GM21360 (cell line): ENCODE results near the gene PBX4.

ENCODE experiments used
- ATAC-seq: cut with Tn5 transposase; IDR thresholded peaks from one replicate; pipeline ENCODE4 v1.9.1; 2021; ENCODE audit warnings: mild to moderate bottlenecking, moderate library complexity; ENCODE audit not compliant: unreplicated experiment

The PBX4 gene

DNA sequence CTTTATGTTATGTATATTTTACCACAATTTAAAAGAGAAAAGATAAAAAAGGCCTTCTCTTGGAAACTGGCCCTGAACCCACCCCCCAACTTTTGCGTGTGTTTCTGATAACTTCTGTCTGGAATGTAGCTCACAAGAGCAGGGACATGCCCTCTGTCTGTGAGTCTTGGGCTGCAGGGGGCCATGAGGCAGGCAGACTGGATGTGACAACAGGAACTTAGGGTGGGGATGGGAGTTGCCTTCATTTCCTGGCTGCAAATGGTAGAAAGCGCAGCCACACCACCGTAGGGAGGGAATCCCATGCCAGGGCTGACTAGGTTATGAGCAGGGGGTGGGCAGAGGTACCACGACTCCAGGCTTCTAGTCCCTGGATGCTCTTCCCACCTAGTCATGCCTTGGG, 58.6 kb downstream of the PBX4 start:
- no peak for ATAC-seq

DNA sequence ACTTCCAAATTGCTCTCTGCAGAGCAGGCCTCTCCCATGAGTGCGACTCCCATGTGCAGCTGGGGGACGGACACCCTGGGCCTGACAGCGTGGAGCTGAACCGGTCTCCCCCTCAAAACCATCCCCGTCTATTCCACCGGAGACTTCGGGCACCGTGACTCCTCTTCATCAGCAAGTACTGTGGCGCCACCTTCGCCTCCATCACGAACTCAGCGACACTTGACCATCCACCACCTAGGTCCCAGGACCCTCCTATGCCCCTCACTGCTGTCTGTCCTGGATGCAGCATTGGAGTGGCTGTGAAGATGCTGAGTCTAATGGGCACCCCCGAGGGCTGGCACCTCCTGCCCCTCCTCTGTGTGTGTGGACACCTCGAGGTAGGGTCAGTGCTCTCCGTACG, 59.9 kb downstream of the PBX4 start:
- ATAC-seq = no peak

DNA sequence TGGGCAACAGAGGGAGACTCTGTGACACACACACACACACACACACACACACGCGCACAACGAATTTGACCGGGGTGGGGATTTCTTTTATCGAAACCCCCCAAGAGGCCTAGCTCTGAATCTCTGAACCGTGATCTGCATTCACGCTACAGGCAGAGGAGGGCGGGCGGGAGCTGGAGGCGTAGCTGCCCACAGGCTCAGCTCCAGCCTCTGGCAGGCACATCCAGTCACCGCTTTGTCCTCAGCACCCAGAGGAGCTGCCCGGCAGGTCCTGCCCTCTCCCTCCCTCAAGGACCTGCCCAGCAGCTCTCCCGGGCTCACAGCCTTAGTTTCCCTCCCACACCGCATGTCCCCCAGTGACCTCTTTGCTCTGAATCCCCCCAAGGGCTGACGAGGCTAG, 60.4 kb downstream of the PBX4 start:
- no peak for ATAC-seq

DNA sequence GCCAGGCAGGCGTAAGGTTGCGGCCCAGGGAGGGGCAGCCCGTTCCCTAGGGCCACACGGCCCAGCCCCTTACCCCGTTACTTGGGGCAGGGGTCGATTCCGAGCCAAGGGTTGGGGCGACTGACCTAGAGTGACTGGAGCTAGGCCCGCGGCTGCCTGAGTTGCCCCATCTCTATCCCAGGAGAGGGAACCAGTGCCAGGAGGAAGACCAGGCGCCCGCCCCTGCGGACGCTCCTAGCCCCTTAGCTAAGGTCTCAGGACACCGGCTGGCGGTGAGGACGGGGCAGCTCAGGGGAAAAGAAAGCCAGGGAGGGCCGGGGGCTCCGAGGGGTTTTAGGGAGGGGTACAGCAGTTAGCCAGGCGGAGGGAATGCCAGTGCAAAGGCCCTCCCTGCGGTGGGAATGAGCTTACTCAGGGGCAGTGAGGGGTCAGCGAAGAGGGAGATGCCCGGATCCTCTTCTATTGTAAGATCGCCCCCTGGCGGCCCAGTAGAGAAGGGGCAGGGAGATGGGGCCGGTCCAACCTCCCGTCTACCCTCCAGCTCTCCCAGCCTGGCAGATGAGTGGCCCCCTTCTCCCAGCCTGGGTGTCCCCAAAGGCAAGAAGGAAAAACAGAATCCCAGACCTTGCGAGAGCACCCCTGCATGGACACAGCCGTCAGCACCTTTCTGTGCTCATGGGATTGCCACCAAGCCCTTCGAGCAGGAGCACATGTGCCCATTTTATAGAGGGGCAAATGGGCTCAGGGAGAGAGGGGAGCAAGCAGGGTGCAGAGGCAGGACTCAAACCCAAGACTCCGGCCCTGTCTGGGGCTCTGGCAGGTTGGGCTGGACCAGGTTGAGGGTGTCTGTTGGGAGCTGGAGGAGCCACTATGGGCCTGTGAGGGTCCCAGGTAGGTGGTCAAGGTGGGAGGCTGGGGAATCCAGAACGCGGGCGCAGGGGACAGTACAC, 64.1 kb downstream of the PBX4 start:
- no peak for ATAC-seq

DNA sequence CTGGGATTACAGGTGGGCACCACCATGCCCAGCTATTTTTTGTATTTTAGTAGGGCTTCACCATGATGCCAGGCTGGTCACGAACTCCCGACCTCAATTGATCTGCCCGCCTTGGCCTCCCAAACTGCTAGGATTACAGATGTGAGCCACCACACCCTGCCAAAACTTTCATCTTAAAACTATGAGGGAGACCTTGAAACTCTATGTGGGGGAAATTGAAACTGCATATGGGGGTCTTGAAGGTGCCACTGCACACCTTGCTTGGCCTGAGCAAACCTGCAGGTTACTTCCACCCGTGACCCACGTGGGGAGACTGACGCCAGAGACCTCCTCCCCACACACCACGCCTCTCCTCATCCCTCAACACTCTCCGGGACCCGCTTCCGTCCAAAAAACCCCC, 64.8 kb downstream of the PBX4 start:
- no peak for ATAC-seq

DNA sequence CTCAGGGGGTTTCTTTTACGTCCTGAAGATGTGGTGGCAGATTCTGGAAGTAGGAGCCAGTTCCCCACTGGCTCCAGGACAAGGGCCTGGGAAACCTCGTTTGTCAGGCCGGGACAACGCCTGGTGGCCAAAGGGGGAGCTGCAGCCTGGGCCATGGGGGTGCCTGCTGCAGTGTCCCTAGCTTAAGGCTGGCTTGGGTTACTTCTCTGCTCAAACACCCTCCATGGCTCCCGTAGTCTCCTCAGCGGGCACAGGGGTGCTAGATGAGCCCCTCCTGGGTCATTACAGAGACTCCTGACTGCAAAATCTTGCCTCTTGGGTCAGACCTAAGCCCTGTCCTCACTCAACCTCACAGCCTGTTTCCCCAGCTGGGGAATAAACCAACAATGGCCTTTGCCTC, 65.7 kb downstream of the PBX4 start:
- ATAC-seq = no peak

DNA sequence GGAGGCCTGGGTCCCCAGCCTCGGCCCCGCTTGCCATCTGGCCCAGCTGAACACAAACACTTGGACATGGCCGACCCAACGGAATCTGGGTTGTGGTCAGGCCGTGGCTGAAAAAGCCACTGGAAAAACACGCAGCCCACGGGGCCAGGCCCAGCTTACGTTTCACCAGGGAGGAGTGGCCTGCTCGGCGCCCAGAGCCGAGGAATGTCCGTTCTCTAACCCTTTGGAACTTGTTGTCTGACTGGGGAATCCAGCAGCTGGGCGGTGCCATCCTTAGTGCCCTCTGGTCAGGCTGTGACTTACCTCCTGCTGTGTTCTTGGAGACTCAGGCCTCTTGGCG, 66.7 kb downstream of the PBX4 start:
- no peak for ATAC-seq

DNA sequence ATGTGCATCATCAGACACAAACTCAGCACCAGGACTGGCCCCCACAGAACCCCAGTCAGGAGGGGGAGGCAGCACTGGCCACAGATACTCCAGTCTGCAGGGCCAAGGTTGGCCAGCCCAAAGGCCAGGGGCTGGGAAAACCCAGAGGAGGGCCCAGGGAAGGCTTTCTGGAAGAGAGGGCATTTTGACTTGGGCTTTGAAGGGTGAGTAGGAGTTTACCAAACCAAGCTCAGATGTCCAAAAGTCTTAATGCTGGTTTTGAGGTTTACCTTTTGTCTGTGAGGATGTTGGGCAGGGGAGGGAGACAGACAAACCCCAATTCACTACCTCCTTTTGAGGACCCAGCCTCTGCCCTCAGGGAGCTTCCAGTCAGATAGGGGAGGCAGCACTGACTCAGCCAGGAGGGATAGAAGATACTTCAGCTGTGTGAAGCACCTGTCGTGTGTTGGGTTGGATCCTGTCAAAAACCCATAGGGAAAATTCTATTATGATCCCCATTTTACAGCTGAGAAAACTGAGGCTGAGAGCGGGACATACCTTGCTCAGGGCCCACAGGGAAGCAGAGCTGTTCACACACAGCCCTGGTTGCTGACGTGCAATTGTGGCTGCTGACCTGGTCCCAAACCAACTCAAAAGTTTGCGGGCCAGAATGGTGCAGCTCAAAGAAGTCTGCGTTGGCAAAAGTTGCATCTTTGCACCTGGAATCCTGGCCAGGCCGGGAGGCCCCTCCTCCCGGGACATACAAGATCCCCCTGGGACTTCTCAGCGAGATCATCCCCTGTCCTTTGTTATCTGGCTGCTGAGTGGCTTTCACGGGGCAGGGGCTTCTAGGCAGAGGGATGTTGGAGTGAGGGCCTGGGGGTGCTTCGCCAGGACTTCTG, 67.3 kb downstream of the PBX4 start:
- no peak for ATAC-seq

DNA sequence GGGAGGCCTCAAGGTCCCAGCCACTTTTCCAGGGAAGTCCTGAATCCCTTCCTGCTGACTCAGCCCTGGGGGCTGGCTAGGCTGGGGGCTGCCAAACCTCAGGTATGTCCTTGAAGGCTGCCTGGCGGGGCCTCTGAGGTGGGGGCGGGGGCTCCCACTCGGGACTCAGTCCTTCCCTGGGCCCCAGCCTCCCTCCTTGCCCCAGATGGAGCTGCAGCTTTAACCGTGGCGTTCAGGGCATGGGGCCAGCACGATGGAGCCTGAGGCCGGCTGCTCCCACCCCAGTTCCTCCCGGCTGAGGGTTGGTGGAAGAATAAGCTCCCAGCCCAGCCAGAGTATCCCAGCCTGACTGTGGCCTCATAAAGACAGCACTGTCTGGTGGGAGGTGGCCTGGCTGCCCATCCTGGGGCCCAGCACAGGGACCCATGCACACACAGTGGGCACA, 68.0 kb downstream of the PBX4 start:
- ATAC-seq = no peak

DNA sequence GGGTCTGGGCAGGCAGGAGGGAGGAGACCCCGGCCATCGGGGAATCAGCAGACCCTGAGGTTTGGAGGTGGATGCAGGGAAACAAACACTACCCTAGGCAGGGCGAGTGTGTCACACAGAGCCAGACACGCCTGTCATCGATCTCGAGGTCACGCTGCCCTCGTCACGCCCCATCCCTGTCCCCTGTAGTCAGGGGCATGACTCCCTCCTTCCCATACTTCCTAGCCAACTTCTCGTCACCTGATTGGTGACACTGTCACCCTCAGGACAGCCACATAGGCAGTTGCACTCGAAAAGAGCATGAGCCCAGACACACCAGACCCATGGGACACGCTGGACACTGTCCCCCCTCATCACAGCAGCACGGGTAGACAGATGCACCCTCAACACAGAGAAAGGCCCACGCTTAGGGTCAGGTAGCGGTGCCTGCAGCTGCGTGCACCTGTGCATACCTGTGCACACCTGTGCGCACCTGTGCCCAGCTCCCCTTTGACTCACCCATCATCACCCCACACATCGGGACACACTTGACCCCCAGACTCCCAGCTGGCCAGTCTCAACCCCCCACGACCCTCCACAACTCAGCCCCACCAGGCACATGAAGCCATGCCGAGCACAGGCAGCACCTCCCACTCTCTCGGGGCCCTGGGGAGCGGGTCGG, 68.6 kb downstream of the PBX4 start:
- no peak for ATAC-seq

DNA sequence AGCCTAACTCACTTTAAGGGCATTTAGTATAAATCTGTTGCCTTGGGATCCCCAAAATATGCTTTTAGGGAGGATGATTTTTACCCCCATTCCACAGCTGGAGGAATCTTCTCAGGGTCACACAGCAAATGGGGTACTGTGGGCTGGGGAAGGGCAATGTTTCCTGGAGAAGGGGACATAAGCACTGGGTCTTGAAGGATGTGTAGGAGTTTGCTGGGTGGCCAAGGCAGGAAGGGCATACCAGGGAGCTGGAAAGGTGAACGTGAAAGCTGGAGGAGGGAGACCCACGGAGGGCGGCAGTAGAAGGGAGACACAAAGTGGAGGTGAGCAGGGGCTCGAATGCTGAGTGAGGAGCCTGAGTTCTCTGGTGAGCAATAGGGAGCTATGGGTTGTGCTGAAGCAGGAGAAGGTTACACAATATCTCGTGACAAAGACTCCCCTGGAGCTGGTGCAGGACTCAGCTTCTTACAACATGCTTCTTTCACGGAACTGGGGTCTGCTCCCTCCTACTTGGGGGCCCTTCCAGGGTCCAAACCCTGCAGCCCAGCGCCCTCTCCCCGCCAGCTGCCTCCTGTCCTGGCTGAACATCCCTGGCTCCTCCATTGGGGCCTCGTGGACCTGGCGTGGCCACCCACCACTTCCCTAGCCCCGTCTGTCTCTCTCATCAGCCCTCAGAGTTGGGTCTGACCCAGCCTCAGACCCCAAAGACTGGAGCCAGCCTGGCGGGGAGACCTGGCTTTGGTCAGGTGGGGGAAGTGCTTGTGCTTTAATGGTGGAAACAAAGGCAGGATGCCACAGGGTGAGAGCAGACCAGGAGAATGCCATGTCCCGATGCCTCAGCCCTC, 69.3 kb downstream of the PBX4 start:
- ATAC-seq = no peak

DNA sequence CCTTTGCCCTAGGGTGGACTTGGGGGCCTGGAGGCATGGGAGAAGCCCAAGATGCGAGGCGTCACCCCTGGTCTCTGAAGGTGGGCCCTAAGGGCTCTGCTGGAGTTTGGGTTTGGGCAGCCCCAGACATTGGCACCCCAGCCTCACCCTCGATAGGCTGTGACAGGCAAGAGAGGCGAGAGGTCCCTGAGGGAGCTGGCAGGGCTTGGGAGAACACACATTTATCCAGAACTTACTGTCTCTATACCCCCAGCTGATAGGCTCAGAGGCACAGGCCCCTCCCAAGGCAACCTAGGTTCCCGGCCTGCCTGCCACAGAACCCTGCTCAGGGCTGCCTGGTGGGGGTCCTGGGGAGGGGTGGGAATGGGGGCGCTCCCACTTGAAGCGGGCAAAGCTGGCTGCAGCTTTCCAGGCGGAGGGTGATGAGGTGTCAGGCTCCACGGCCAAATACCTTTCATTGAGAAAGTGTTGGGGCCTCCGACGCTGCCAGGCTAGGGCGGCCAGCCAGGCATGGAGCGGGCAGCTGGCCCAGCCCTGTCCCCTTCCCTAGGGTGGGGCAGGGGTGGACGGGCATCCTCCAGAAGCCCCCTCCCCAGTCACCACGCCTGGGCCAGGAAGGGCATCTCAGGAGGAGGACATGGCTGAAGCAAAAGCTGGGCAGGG, 70.7 kb downstream of the PBX4 start:
- no peak for ATAC-seq

DNA sequence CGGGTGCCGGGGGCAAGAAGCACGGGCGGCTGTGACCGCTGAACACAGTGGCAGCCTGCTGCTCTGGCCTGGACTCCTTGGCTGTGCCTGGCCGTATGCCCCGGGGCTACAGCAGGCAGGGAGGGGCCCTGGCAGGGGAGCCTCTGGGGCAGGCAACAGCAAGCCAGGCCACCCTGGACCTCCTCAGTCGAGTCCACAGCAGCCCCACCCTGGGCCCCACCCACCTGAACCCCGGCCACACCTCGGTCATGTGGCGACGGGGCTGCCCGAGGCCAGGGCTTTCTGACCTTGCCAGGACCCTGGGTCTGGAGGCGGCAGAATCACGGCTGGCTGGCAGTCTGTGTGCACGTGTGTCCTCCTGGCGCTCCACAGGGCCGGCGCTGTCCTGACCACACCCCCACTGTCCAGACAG, 71.7 kb downstream of the PBX4 start:
- ATAC-seq = no peak

DNA sequence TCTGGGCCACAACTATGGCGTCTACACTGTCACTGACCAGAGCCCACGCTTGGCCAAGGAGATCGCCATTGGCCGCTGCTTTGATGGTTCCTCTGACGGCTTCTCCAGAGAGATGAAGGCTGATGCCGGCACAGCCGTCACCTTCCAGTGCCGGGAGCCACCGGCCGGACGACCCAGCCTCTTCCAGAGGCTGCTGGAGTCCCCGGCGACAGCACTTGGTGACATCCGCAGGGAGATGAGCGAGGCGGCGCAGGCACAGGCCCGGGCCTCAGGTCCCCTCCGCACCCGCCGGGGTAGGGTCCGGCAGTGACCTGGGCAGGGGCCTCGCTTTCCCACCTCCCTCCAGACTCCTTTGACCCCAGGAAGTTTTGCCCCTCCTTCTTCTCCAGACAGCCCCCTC, 72.8 kb downstream of the PBX4 start:
- no peak for ATAC-seq

DNA sequence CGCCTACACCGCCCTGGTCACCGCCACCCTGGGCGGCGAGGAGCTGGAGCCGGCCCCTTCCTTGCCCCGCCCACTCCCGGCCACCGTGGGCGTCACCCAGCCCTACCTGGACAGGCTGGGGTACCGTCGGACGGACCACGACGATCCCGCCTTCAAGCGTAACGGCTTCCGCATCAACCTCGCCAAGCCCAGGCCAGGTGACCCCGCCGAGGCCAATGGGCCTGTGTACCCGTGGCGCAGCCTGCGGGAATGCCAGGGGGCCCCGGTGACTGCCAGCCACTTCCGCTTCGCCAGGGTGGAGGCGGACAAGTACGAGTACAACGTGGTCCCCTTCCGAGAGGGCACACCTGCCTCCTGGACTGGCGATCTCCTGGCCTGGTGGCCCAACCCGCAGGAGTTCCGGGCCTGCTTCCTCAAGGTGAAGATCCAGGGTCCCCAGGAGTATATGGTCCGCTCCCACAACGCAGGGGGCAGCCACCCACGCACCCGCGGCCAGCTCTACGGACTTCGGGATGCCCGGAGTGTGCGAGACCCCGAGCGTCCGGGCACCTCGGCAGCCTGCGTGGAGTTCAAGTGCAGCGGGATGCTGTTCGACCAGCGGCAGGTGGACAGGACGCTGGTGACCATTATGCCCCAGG, 73.4 kb downstream of the PBX4 start:
- no peak for ATAC-seq

DNA sequence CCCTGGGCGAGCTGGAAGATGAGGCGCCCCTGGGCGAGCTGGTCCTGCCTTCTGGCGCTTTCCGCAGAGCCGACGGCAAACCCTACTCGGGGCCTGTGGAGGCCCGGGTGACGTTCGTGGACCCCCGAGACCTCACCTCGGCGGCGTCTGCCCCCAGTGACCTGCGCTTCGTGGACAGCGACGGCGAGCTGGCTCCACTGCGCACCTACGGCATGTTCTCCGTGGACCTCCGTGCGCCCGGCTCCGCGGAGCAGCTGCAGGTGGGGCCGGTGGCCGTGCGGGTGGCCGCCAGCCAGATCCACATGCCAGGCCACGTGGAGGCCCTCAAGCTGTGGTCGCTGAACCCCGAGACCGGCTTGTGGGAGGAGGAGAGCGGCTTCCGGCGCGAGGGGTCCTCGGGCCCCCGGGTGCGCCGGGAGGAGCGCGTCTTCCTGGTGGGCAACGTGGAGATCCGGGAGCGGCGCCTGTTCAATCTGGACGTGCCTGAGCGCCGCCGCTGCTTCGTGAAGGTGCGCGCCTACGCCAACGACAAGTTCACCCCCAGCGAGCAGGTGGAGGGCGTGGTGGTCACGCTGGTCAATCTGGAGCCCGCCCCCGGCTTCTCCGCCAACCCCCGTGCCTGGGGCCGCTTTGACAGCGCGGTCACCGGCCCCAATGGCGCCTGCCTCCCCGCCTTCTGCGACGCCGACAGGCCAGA, 74.1 kb downstream of the PBX4 start:
- ATAC-seq = no peak

DNA sequence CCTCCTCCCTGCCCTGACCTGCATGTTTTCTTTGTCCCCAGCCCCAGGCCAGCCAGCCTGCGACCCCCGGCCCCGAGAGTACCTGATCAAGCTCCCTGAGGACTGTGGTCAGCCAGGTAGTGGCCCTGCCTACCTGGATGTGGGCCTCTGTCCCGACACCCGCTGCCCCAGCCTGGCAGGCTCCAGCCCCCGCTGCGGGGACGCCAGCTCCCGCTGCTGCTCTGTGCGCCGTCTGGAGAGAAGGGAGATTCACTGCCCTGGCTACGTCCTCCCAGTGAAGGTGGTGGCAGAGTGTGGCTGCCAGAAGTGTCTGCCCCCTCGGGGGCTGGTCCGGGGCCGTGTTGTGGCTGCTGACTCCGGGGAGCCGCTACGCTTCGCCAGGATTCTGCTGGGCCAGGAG, 74.8 kb downstream of the PBX4 start:
- no peak for ATAC-seq

DNA sequence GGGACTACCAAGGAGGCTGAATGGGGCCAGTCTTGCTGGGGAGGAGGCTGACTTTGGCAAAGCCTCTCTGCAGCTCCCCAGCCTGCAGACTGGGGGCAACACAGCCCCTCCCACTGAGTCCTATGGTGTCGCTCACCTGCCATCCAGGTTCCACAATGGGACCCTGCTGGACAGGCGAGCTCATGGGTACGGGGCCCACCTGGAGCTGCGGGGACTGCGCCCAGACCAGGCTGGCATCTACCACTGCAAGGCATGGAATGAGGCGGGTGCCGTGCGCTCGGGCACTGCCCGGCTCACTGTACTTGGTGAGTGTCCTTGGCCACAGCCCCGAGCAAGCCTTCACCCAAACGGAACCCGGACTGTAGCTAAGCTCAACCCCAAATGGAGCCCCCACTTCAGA, 75.4 kb downstream of the PBX4 start:
- ATAC-seq = no peak

DNA sequence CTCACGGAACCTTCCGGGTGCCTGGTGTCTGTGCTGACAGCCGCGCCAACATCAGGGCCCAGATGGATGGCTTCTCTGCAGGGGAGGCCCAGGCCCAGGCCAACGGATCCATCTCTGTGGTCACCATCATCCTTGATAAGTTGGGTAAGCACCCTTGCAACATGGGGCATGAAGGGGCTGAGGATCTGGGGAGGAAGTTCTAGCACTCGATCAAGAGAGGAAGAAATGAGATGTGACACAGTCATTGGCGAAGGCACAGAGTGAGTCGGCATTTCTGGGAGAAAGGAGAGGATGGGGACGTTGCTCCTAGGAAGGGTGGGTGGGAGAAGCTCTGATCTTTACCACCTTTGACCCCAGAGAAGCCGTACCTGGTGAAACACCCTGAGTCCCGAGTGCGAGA, 76.0 kb downstream of the PBX4 start:
- ATAC-seq = no peak
